ENCODE results near the gene KLHL6. TPM values are rescaled to one million over a fixed set of nuclear protein-coding genes. Genes with fewer than 3 reads are reported as not detected.

Gene KLHL6
- total and polyA plus RNA-seq, 10 of the 15 experiments (the other 5 are each of a cell fraction or from before 2014, with no cell fraction given): 4.0 to 91.8 (median 24.4) TPM

DNA sequence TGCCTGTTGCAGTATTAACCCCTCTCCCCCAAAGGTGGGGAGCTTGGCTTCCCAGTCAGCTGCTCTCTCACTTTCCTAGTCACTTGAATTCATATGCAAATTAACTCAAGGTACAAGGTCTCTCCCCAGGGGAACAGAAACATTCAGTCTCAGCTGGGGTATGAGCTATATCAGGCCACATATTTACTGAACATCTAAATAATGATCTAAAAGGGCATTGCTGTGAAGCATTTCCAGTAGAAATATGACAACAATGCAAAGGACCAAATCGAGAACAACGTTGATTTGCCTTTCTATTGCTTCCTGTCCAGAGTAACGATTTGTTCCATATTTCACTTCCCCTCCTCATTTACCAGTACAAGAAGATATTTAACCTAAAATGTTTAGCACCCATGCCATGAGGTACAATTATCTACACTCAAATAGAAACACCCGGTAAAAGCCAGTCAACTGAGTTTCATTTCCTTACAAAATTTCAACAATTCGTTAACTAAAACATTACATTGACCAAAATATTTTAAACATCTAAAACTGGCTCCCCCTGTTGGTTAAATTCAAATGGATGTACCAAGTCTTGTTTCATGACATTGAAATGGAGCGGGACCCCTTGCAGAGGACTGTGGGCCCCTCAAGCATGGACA is 36.5 kb upstream of the KLHL6 start (continued):
- TF ChIP-seq NFIC (IDR thresholded peaks at IDR 0.05; ENCODE audit: low read depth, low read length) (peak; percentile 97), CREM (IDR thresholded peaks at IDR 0.05; ENCODE audit: low read depth) (no peak), ASH2L (IDR thresholded peaks at IDR 0.05; ENCODE audit: borderline replicate concordance, low read depth) (no peak), CHD1 (IDR thresholded peaks at IDR 0.05; ENCODE audit: low read depth, low read length) (no peak), POLR2AphosphoS2 (IDR thresholded peaks at IDR 0.05; ENCODE audit: low read depth, low read length) (no peak), ETV6 (conservative IDR thresholded peaks at IDR 0.05 in 1 of 2, IDR thresholded peaks at IDR 0.05 in 1 of 2; ENCODE audit: borderline replicate concordance in 1 of 2, low read depth in 1 of 2) (peak in 1 of 2 experiments; percentile 92; a peak in 2 of 4 replicates), STAT3 (IDR thresholded peaks at IDR 0.05; ENCODE audit: low read depth, low read length) (peak; percentile 42; the same call in 1 of the 2 replicates), ZNF217 (IDR thresholded peaks at IDR 0.05) (peak; percentile 80), ZZZ3 (IDR thresholded peaks at IDR 0.05; ENCODE audit: control insufficient read depth, insufficient read length, low read depth) (no peak), WRNIP1 (IDR thresholded peaks at IDR 0.05; ENCODE audit: borderline replicate concordance, low read depth, low read length) (no peak), CBX5 (IDR thresholded peaks at IDR 0.05; ENCODE audit: low read depth) (no peak), ZNF207 (IDR thresholded peaks at IDR 0.05; ENCODE audit: borderline replicate concordance) (no peak), RUNX3 (IDR thresholded peaks at IDR 0.05; ENCODE audit: low read length) (peak; percentile 73)
- TF ChIP-seq, protein P1, sequence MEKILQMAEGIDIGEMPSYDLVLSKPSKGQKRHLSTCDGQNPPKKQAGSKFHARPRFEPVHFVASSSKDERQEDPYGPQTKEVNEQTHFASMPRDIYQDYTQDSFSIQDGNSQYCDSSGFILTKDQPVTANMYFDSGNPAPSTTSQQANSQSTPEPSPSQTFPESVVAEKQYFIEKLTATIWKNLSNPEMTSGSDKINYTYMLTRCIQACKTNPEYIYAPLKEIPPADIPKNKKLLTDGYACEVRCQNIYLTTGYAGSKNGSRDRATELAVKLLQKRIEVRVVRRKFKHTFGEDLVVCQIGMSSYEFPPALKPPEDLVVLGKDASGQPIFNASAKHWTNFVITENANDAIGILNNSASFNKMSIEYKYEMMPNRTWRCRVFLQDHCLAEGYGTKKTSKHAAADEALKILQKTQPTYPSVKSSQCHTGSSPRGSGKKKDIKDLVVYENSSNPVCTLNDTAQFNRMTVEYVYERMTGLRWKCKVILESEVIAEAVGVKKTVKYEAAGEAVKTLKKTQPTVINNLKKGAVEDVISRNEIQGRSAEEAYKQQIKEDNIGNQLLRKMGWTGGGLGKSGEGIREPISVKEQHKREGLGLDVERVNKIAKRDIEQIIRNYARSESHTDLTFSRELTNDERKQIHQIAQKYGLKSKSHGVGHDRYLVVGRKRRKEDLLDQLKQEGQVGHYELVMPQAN (conservative IDR thresholded peaks at IDR 0.05): no peak
- TF ChIP-seq, protein P2, sequence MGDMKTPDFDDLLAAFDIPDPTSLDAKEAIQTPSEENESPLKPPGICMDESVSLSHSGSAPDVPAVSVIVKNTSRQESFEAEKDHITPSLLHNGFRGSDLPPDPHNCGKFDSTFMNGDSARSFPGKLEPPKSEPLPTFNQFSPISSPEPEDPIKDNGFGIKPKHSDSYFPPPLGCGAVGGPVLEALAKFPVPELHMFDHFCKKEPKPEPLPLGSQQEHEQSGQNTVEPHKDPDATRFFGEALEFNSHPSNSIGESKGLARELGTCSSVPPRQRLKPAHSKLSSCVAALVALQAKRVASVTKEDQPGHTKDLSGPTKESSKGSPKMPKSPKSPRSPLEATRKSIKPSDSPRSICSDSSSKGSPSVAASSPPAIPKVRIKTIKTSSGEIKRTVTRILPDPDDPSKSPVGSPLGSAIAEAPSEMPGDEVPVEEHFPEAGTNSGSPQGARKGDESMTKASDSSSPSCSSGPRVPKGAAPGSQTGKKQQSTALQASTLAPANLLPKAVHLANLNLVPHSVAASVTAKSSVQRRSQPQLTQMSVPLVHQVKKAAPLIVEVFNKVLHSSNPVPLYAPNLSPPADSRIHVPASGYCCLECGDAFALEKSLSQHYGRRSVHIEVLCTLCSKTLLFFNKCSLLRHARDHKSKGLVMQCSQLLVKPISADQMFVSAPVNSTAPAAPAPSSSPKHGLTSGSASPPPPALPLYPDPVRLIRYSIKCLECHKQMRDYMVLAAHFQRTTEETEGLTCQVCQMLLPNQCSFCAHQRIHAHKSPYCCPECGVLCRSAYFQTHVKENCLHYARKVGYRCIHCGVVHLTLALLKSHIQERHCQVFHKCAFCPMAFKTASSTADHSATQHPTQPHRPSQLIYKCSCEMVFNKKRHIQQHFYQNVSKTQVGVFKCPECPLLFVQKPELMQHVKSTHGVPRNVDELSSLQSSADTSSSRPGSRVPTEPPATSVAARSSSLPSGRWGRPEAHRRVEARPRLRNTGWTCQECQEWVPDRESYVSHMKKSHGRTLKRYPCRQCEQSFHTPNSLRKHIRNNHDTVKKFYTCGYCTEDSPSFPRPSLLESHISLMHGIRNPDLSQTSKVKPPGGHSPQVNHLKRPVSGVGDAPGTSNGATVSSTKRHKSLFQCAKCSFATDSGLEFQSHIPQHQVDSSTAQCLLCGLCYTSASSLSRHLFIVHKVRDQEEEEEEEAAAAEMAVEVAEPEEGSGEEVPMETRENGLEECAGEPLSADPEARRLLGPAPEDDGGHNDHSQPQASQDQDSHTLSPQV (IDR thresholded peaks at IDR 0.05): 0 out of 2 replicates have a peak, but pooled peaks have one; percentile 26
- TF ChIP-seq, protein P3, sequence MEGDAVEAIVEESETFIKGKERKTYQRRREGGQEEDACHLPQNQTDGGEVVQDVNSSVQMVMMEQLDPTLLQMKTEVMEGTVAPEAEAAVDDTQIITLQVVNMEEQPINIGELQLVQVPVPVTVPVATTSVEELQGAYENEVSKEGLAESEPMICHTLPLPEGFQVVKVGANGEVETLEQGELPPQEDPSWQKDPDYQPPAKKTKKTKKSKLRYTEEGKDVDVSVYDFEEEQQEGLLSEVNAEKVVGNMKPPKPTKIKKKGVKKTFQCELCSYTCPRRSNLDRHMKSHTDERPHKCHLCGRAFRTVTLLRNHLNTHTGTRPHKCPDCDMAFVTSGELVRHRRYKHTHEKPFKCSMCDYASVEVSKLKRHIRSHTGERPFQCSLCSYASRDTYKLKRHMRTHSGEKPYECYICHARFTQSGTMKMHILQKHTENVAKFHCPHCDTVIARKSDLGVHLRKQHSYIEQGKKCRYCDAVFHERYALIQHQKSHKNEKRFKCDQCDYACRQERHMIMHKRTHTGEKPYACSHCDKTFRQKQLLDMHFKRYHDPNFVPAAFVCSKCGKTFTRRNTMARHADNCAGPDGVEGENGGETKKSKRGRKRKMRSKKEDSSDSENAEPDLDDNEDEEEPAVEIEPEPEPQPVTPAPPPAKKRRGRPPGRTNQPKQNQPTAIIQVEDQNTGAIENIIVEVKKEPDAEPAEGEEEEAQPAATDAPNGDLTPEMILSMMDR (IDR thresholded peaks at IDR 0.05 in 2 of 3, conservative IDR thresholded peaks at IDR 0.05 in 1 of 3; ENCODE audit: control insufficient read depth in 2 of 3, extremely low read depth in 1 of 3, insufficient read depth in 1 of 3, low read depth in 3 of 3, low read length in 3 of 3): peak; percentile 23 to 48 (median 37); a peak in 4 of 6 replicates
- TF ChIP-seq, protein P4, sequence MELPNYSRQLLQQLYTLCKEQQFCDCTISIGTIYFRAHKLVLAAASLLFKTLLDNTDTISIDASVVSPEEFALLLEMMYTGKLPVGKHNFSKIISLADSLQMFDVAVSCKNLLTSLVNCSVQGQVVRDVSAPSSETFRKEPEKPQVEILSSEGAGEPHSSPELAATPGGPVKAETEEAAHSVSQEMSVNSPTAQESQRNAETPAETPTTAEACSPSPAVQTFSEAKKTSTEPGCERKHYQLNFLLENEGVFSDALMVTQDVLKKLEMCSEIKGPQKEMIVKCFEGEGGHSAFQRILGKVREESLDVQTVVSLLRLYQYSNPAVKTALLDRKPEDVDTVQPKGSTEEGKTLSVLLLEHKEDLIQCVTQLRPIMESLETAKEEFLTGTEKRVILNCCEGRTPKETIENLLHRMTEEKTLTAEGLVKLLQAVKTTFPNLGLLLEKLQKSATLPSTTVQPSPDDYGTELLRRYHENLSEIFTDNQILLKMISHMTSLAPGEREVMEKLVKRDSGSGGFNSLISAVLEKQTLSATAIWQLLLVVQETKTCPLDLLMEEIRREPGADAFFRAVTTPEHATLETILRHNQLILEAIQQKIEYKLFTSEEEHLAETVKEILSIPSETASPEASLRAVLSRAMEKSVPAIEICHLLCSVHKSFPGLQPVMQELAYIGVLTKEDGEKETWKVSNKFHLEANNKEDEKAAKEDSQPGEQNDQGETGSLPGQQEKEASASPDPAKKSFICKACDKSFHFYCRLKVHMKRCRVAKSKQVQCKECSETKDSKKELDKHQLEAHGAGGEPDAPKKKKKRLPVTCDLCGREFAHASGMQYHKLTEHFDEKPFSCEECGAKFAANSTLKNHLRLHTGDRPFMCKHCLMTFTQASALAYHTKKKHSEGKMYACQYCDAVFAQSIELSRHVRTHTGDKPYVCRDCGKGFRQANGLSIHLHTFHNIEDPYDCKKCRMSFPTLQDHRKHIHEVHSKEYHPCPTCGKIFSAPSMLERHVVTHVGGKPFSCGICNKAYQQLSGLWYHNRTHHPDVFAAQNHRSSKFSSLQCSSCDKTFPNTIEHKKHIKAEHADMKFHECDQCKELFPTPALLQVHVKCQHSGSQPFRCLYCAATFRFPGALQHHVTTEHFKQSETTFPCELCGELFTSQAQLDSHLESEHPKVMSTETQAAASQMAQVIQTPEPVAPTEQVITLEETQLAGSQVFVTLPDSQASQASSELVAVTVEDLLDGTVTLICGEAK (IDR thresholded peaks at IDR 0.05; ENCODE audit: borderline replicate concordance): no peak; the same call in 1 of the 2 replicates
